ENCODE measurements around the gene ERBB3.

GRCh38 chr12:56145217-56145616, 65.3 kb downstream of the ERBB3 start:
- TF ChIP-seq POLR2A (IDR thresholded peaks at IDR 0.05) (no peak), POLR2AphosphoS5 (IDR thresholded peaks at IDR 0.05) (no peak), EP300 (IDR thresholded peaks at IDR 0.05) (no peak)
- TF ChIP-seq, protein P1, sequence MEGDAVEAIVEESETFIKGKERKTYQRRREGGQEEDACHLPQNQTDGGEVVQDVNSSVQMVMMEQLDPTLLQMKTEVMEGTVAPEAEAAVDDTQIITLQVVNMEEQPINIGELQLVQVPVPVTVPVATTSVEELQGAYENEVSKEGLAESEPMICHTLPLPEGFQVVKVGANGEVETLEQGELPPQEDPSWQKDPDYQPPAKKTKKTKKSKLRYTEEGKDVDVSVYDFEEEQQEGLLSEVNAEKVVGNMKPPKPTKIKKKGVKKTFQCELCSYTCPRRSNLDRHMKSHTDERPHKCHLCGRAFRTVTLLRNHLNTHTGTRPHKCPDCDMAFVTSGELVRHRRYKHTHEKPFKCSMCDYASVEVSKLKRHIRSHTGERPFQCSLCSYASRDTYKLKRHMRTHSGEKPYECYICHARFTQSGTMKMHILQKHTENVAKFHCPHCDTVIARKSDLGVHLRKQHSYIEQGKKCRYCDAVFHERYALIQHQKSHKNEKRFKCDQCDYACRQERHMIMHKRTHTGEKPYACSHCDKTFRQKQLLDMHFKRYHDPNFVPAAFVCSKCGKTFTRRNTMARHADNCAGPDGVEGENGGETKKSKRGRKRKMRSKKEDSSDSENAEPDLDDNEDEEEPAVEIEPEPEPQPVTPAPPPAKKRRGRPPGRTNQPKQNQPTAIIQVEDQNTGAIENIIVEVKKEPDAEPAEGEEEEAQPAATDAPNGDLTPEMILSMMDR (IDR thresholded peaks at IDR 0.05), result no peak
